ENCODE results near the gene PPP1R13L. TPM values are rescaled to one million over a fixed set of nuclear protein-coding genes. Genes with fewer than 3 reads are reported as not detected.

PPP1R13L gene
- total and polyA plus RNA-seq, 2 donors (not counting 1 experiment from before 2014, with no cell fraction given), result 7.4 to 9.2 TPM

DNA sequence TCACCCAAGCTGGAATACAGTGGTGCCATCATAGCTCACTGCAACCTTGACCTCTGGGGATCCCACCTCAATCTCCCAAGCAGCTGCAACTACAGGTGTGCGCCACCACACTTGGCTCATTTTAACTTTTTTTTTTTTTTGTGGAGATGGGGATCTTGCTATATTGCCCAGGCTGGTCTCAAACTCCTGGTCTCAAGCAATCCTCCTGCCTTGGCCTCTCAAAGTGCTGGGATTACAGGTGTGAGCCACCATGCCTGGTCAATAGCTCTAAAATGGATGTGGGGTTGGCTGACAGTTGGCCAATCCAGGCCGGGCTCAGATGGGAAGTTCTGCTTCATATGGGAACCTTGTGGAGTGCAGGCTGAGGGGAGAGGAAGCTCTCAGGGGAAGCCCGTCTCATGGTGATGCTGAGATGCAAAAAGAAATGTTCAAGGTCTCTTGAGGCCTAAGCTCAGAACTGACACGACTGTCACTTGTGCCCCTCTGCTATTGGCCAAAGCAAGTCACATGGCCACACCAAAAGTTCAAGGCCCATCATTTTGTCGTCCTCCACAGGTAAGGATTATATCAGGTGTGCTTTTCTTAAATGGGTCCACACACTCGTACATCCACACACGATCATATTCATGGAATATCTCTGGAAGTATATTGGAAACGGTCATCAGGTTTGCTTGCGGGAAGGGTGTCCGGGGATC, 71.1 kb downstream of the PPP1R13L start:
- H3K4me2 ChIP-seq (replicated peaks; ENCODE audit: low read depth, low read length, poor library complexity, severe bottlenecking), result no peak overlapping the region
- H3K27me3 ChIP-seq (replicated peaks in 1 of 4; ENCODE audit: control extremely low read depth in 1 of 4, control insufficient read depth in 3 of 4, insufficient read depth in 4 of 4, low read length in 3 of 4), result peaks cover 0 to 4% (median 0%) of the 10 kb centered on the region in 4 experiments
- no peak overlapping the region for H3K9ac ChIP-seq (ENCODE audit: low read length)
- H3K9me3 ChIP-seq (ENCODE audit: control extremely low read depth in 1 of 3, control insufficient read depth in 2 of 3, insufficient read depth in 1 of 3, low read length in 2 of 3), result peaks cover 0 to 3% (median 0%) of the 10 kb centered on the region in 3 donors
- intact Hi-C loops (cut with micrococcal nuclease), result loop anchor here (10.0 kb wide), 1 partner anchor 549 kb away; no protein-coding TSS in a partner anchor
- no peak overlapping the region for H3K4me3 Mint-ChIP-seq
- H3K4me3 ChIP-seq (ENCODE audit: control extremely low read depth in 1 of 5, extremely low read depth in 1 of 5, insufficient read depth in 1 of 5, low read depth in 2 of 5, low read length in 4 of 5), result no peak overlapping the region
- POLR2A ChIA-PET, result no interaction called here
- H3K4me1 Mint-ChIP-seq, result peaks cover 3% of the 10 kb centered on the region
- H3K9me3 Mint-ChIP-seq (ENCODE audit: insufficient read depth), result no peaks in the 10 kb centered on the region
- H3K27ac ChIP-seq (ENCODE audit: low read length in 2 of 2), result no peak overlapping the region
- no peaks in the 10 kb centered on the region for H4K20me1 ChIP-seq (ENCODE audit: control insufficient read depth, insufficient read depth, low read length, poor library complexity, severe bottlenecking)
- no peak for DNase-seq
- H3K36me3 ChIP-seq (replicated peaks in 1 of 2; ENCODE audit: control extremely low read depth in 1 of 2, control insufficient read depth in 1 of 2, extremely low read depth in 1 of 2, insufficient read depth in 2 of 2, low read length in 1 of 2), result no peaks in the 10 kb centered on the region
- ATAC-seq (ENCODE audit: low read depth), result no peak
- no peak overlapping the region for H2AFZ ChIP-seq (ENCODE audit: insufficient read depth, low read depth, low read length, poor library complexity, severe bottlenecking)
- no peaks in the 10 kb centered on the region for H3K79me2 ChIP-seq (ENCODE audit: control insufficient read depth, insufficient read depth, low read length)
- peak overlapping the region; percentile 22 for H3K27ac Mint-ChIP-seq
- H3K27me3 Mint-ChIP-seq, result peaks cover 16% of the 10 kb centered on the region
- 66% methylated on average over 3 of the region's 10 CpGs for WGBS (ENCODE audit: insufficient coverage)
- no peak for TF ChIP-seq EZH2 (IDR thresholded peaks at IDR 0.05; ENCODE audit: borderline replicate concordance, insufficient read depth, low read depth, low read length, poor library complexity, severe bottlenecking)
- TF ChIP-seq, protein P1, sequence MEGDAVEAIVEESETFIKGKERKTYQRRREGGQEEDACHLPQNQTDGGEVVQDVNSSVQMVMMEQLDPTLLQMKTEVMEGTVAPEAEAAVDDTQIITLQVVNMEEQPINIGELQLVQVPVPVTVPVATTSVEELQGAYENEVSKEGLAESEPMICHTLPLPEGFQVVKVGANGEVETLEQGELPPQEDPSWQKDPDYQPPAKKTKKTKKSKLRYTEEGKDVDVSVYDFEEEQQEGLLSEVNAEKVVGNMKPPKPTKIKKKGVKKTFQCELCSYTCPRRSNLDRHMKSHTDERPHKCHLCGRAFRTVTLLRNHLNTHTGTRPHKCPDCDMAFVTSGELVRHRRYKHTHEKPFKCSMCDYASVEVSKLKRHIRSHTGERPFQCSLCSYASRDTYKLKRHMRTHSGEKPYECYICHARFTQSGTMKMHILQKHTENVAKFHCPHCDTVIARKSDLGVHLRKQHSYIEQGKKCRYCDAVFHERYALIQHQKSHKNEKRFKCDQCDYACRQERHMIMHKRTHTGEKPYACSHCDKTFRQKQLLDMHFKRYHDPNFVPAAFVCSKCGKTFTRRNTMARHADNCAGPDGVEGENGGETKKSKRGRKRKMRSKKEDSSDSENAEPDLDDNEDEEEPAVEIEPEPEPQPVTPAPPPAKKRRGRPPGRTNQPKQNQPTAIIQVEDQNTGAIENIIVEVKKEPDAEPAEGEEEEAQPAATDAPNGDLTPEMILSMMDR (IDR thresholded peaks at IDR 0.05), result no peak
- CTCF ChIA-PET, result no interaction called here
- H3K4me1 ChIP-seq (ENCODE audit: control insufficient read depth in 2 of 2, insufficient read depth in 2 of 2, low read length in 2 of 2), result peaks cover 4% of the 10 kb centered on the region in 2 donors

DNA sequence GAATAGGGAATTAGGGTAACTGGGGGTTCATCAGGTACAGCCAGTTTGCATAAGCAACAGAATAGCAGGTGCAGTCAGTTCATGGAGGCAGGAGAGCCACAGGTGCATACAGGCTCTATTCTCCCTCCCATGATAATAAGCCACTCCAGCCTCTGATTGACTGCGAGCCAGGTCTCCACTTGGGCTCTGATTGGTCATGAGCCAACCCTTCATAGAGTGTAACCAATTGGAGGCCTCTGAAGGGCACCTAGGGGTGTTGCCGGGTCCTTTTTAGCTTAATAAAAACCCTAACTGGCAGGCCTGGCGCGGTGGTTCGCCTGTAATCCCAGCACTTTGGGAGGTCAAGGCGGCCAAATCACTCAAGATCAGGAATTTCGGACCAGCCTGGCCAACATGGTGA, 73.5 kb downstream of the PPP1R13L start:
- ATAC-seq (ENCODE audit: low read depth) (no peak), DNase-seq (no peak)
- intact Hi-C loops (cut with micrococcal nuclease), result loop anchor here (10.0 kb wide), 1 partner anchor 547 kb away; no protein-coding TSS in a partner anchor
- TF ChIP-seq, protein P1 (IDR thresholded peaks at IDR 0.05), result no peak
- no peak for TF ChIP-seq EZH2 (IDR thresholded peaks at IDR 0.05; ENCODE audit: borderline replicate concordance, insufficient read depth, low read depth, low read length, poor library complexity, severe bottlenecking)
- Histone ChIP-seq H3K4me2 (replicated peaks; ENCODE audit: low read depth, low read length, poor library complexity, severe bottlenecking) (no peak overlapping the region), H2AFZ (ENCODE audit: insufficient read depth, low read depth, low read length, poor library complexity, severe bottlenecking) (no peak overlapping the region), H3K9me3 (ENCODE audit: control extremely low read depth in 1 of 3, control insufficient read depth in 2 of 3, insufficient read depth in 1 of 3, low read length in 2 of 3) (no peaks in the 10 kb centered on the region), H3K27me3 (replicated peaks in 1 of 4; ENCODE audit: control extremely low read depth in 1 of 4, control insufficient read depth in 3 of 4, insufficient read depth in 4 of 4, low read length in 3 of 4) (no peaks in the 10 kb centered on the region), H3K4me1 (ENCODE audit: control insufficient read depth in 2 of 2, insufficient read depth in 2 of 2, low read length in 2 of 2) (no peaks in the 10 kb centered on the region), H3K36me3 (replicated peaks in 1 of 2; ENCODE audit: control extremely low read depth in 1 of 2, control insufficient read depth in 1 of 2, extremely low read depth in 1 of 2, insufficient read depth in 2 of 2, low read length in 1 of 2) (no peaks in the 10 kb centered on the region), H3K4me3 (ENCODE audit: control extremely low read depth in 1 of 5, extremely low read depth in 1 of 5, insufficient read depth in 1 of 5, low read depth in 2 of 5, low read length in 4 of 5) (no peak overlapping the region), H3K27ac (ENCODE audit: low read length in 2 of 2) (no peak overlapping the region), H3K9ac (ENCODE audit: low read length) (no peak overlapping the region), H3K79me2 (ENCODE audit: control insufficient read depth, insufficient read depth, low read length) (no peaks in the 10 kb centered on the region), H4K20me1 (ENCODE audit: control insufficient read depth, insufficient read depth, low read length, poor library complexity, severe bottlenecking) (no peaks in the 10 kb centered on the region)
- Mint-ChIP-seq H3K4me3 (no peak overlapping the region), H3K27ac (no peak overlapping the region), H3K4me1 (peaks cover under 1% of the 10 kb centered on the region), H3K27me3 (peaks cover 11% of the 10 kb centered on the region), H3K9me3 (ENCODE audit: insufficient read depth) (no peaks in the 10 kb centered on the region)
- CTCF ChIA-PET, result no interaction called here
- POLR2A ChIA-PET, result no interaction called here
- 94% methylated on average over 6 of the region's 7 CpGs for WGBS (ENCODE audit: insufficient coverage)

All from B cell (primary cell).